ENCODE measurements around the gene CXXC1. TPM values are rescaled to one million over a fixed set of nuclear protein-coding genes. Genes with fewer than 3 reads are reported as not detected.
A peak's percentile ranks its signal among the peaks of the same experiment; 100 is the strongest.
"Not testable (repeated sequence)": the region's sequence is repeated elsewhere in the genome, so short reads cannot be mapped to it uniquely, and the experiment has no call there.

CXXC1 gene
- total and polyA plus RNA-seq, 4 donors: 21.7 to 38.4 (median 30.0) TPM

DNA sequence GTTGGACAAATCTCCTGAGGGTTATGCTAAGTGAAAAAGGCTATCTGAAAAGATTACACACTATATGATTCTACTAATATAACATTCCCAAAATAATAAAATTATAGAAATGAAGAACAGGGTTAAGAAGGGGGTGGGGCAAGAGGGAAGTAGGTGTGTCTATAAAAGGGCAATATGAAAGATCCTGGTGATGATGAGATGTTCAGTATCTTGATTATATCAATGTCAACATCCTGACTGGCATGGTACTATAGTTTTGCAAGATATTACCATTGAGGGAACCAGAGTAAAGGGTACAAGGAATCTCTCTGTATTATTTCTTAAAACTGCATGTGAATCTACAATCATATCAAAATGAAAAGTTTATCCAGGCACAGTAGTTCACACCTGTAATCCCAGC lies 37.9 kb downstream of the CXXC1 start:
- Histone ChIP-seq H3K27ac (ENCODE audit: low read depth in 1 of 2, low read length in 2 of 2) (no peak overlapping the region), H3K36me3 (ENCODE audit: control insufficient read depth in 4 of 4, insufficient read depth in 3 of 4, low read depth in 1 of 4, low read length in 3 of 4) (no peaks in the 10 kb centered on the region), H3K27me3 (ENCODE audit: control insufficient read depth in 4 of 4, insufficient read depth in 4 of 4, low read length in 3 of 4) (no peaks in the 10 kb centered on the region), H3K4me1 (ENCODE audit: control insufficient read depth in 4 of 4, insufficient read depth in 4 of 4, low read length in 3 of 4) (no peaks in the 10 kb centered on the region), H3K4me3 (ENCODE audit: low read depth in 1 of 3, low read length in 3 of 3) (no peak overlapping the region), H3K9me3 (ENCODE audit: control insufficient read depth in 4 of 4, low read length in 3 of 4) (no peaks in the 10 kb centered on the region), H3K9ac (ENCODE audit: low read depth in 1 of 2, low read length in 2 of 2) (no peak overlapping the region)
- DNase-seq (ENCODE audit: low spot score): no peak
- TF ChIP-seq CTCF (IDR thresholded peaks at IDR 0.05; ENCODE audit: low read depth, low read length, missing input control) (no peak), SP1 (IDR thresholded peaks at IDR 0.05) (no peak), GABPA (IDR thresholded peaks at IDR 0.05 in 1 of 2, conservative IDR thresholded peaks at IDR 0.05 in 1 of 2) (no peak), EGR1 (IDR thresholded peaks at IDR 0.05; ENCODE audit: low read depth in 2 of 2) (no peak), FOXA1 (IDR thresholded peaks at IDR 0.05) (no peak), NR2F2 (IDR thresholded peaks at IDR 0.05) (no peak), FOXA2 (IDR thresholded peaks at IDR 0.05) (no peak), ATF3 (IDR thresholded peaks at IDR 0.05) (no peak), RXRA (IDR thresholded peaks at IDR 0.05) (no peak), HNF4A (conservative IDR thresholded peaks at IDR 0.05) (no peak), REST (IDR thresholded peaks at IDR 0.05) (no peak), JUND (IDR thresholded peaks at IDR 0.05) (no peak), HNF4G (IDR thresholded peaks at IDR 0.05) (no peak), ZBTB33 (IDR thresholded peaks at IDR 0.05) (no peak), RAD21 (IDR thresholded peaks at IDR 0.05) (no peak)

- no peak for DNase-seq (ENCODE audit: low spot score)
- TF ChIP-seq YY1 (IDR thresholded peaks at IDR 0.05) (no peak), HNF4A (conservative IDR thresholded peaks at IDR 0.05) (peak; percentile 60 to 71)
- TF ChIP-seq, protein P1, sequence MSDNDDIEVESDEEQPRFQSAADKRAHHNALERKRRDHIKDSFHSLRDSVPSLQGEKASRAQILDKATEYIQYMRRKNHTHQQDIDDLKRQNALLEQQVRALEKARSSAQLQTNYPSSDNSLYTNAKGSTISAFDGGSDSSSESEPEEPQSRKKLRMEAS (IDR thresholded peaks at IDR 0.05): no peak
- no peaks in the 10 kb centered on the region for H3K27me3 ChIP-seq (ENCODE audit: control insufficient read depth in 4 of 4, insufficient read depth in 4 of 4, low read length in 3 of 4)
- no peaks in the 10 kb centered on the region for H3K9me3 ChIP-seq (ENCODE audit: control insufficient read depth in 4 of 4, low read length in 3 of 4)
- no peaks in the 10 kb centered on the region for H3K36me3 ChIP-seq (ENCODE audit: control insufficient read depth in 4 of 4, insufficient read depth in 3 of 4, low read depth in 1 of 4, low read length in 3 of 4)
- H3K4me1 ChIP-seq (ENCODE audit: control insufficient read depth in 4 of 4, insufficient read depth in 4 of 4, low read length in 3 of 4): no peaks in the 10 kb centered on the region
- no peak overlapping the region for H3K4me3 ChIP-seq (ENCODE audit: low read depth in 1 of 3, low read length in 3 of 3)
- H3K9ac ChIP-seq (ENCODE audit: low read depth in 1 of 2, low read length in 2 of 2): no peak overlapping the region
- no peak overlapping the region for H3K27ac ChIP-seq (ENCODE audit: low read depth in 1 of 2, low read length in 2 of 2)
These were observed 39.9 kb downstream of the CXXC1 start for GRCh38 chr18:50247561-50247960.

DNA sequence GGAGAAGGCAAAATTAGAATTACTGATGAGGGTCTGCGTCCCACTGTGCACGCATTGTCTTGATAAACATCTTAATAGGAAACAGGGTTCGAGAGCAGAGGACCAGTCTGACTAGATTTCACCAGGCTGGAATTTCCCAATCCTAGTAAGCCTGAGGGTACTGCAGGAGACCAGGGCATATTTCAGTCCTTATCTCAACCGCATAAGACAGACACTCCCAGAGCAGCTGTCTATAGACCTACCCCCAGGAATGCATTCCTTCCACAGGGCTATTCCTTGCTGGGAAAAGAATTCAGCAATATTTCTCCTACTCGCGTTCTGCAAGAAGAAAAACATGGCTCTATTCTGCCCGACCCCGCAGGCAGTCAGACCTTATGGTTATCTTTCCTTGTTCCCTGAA lies 45.7 kb downstream of the CXXC1 start:
- not testable (repeated sequence) for H3K9me3 ChIP-seq (ENCODE audit: control insufficient read depth in 4 of 4, low read length in 3 of 4); H3K27me3 ChIP-seq (ENCODE audit: control insufficient read depth in 4 of 4, insufficient read depth in 4 of 4, low read length in 3 of 4); H3K4me3 ChIP-seq (ENCODE audit: low read depth in 1 of 3, low read length in 3 of 3); H3K9ac ChIP-seq (ENCODE audit: low read depth in 1 of 2, low read length in 2 of 2); DNase-seq (ENCODE audit: low spot score); H3K27ac ChIP-seq (ENCODE audit: low read depth in 1 of 2, low read length in 2 of 2); H3K36me3 ChIP-seq (ENCODE audit: control insufficient read depth in 4 of 4, insufficient read depth in 3 of 4, low read depth in 1 of 4, low read length in 3 of 4); H3K4me1 ChIP-seq (ENCODE audit: control insufficient read depth in 4 of 4, insufficient read depth in 4 of 4, low read length in 3 of 4)
- 78% methylated on average over 8 of the region's 8 CpGs for WGBS
